K562 (cell line): ENCODE measurements around the gene TESK2. TPM values are rescaled to one million over a fixed set of nuclear protein-coding genes. Genes with fewer than 3 reads are reported as not detected.

ENCODE experiments used
- CBFB ChIP-seq: sonication (generic); formaldehyde crosslinking; IDR thresholded peaks from 2 replicates; pipeline ENCODE4 v1.4.0; 2020; ENCODE audit warnings: mild to moderate bottlenecking, missing genetic modification reagents
- EWSR1 ChIP-seq: fragments of 450-650 bp; IDR thresholded peaks from 2 replicates; pipeline ENCODE4 v1.6.1; 2018; ENCODE audit warnings: borderline replicate concordance, mild to moderate bottlenecking, low read depth, moderate library complexity; ENCODE audit not compliant: partially characterized antibody
- FOXP1 ChIP-seq: sonication (generic); formaldehyde crosslinking; IDR thresholded peaks from 2 replicates; pipeline ENCODE4 v1.8.0; 2022; ENCODE audit warnings: mild to moderate bottlenecking, missing genetic modification reagents
- HCFC1 ChIP-seq: IDR thresholded peaks from 2 replicates; pipeline ENCODE4 v1.6.1; 2012; ENCODE audit warnings: low read depth, low read length, improper control_type of control experiment
- MECOM ChIP-seq: fragments of 250-450 bp; sonication (Bioruptor Pico); IDR thresholded peaks from 2 replicates; pipeline ENCODE4 v1.8.0; 2022; ENCODE audit warnings: inconsistent platforms
- NFE2 ChIP-seq: IDR thresholded peaks from 2 replicates; pipeline ENCODE4 v1.6.1; 2014; ENCODE audit warnings: antibody characterized with exemption, low read depth
- PTTG1 ChIP-seq: fragments of 450-650 bp; IDR thresholded peaks from 2 replicates; pipeline ENCODE4 v1.6.1; 2016; ENCODE audit warnings: low read depth, mild to moderate bottlenecking, missing genetic modification characterization, missing compliant biosample characterization
- PURB ChIP-seq: sonication (generic); formaldehyde crosslinking; IDR thresholded peaks from 2 replicates; pipeline ENCODE4 v1.9.0; 2021; ENCODE audit warnings: low read depth, mild to moderate bottlenecking, missing genetic modification reagents
- SNIP1 ChIP-seq: fragments of 450-650 bp; IDR thresholded peaks from 2 replicates; pipeline ENCODE4 v1.7.1; 2017; ENCODE audit warnings: low read depth, mild to moderate bottlenecking
- ZFP91 ChIP-seq: sonication (generic); formaldehyde crosslinking; IDR thresholded peaks from 2 replicates; pipeline ENCODE4 v1.8.0; 2022; ENCODE audit warnings: mild to moderate bottlenecking, missing genetic modification reagents
- ZNF140 ChIP-seq: fragments of 250-450 bp; sonication (Bioruptor Pico); IDR thresholded peaks from 2 replicates; pipeline ENCODE4 v1.8.0; 2021; ENCODE audit warnings: moderate library complexity, mild to moderate bottlenecking, inconsistent platforms
- ZNF324 ChIP-seq: fragments of 250-450 bp; sonication (Bioruptor Pico); IDR thresholded peaks from 2 replicates; pipeline ENCODE4 v1.4.0; 2020; ENCODE audit warnings: mild to moderate bottlenecking
- ZNF584 ChIP-seq: fragments of 200-800 bp; sonication (Bioruptor generic); IDR thresholded peaks from 2 replicates; pipeline ENCODE4 v1.6.1; 2016; ENCODE audit warnings: low read depth, mild to moderate bottlenecking, missing genetic modification characterization, missing compliant biosample characterization
- polyA plus RNA-seq, 8 experiments: library from polyadenylated mRNA; depleted of rRNA in 4 of 8; stranded (reverse) in 5 of 8; unstranded in 3 of 8; fragments of >200 nt; fragmentation: Nextera tagmentation in 2 of 8; fragmentation: Illumina TruSeq in 1 of 8; extraction: Ambion mirVana in 2 of 8; extraction: Trizol in 1 of 8; gene quantifications; 2 replicates each; pipeline versions ENCODE4 v1.2.1 to v1.2.3, GENCODE V29; 2011 to 2014; ENCODE audit warnings: inconsistent platforms in 1 of 8, missing spikeins in 1 of 8
- total RNA-seq, 7 experiments: library from RNA; depleted of rRNA in 6 of 7; stranded (reverse); fragments of >200 nt in 6 of 7; fragmentation: Illumina TruSeq in 2 of 7; extraction: Trizol in 2 of 7; gene quantifications; 2 replicates each; pipeline versions ENCODE4 v1.2.1 to v1.2.3, GENCODE V29; 2011 to 2021; ENCODE audit warnings: low replicate concordance in 1 of 7
- TF ChIP-seq, protein P1 (sequence below): fragments of 450-650 bp; IDR thresholded peaks from 2 replicates; pipeline ENCODE4 v1.6.1; 2016; ENCODE audit warnings: mild to moderate bottlenecking

TESK2 gene
- total and polyA plus RNA-seq, 9 of the 15 experiments (the other 6 are each of a cell fraction or from before 2014, with no cell fraction given) = 1.6 to 5.3 (median 3.7) TPM

DNA sequence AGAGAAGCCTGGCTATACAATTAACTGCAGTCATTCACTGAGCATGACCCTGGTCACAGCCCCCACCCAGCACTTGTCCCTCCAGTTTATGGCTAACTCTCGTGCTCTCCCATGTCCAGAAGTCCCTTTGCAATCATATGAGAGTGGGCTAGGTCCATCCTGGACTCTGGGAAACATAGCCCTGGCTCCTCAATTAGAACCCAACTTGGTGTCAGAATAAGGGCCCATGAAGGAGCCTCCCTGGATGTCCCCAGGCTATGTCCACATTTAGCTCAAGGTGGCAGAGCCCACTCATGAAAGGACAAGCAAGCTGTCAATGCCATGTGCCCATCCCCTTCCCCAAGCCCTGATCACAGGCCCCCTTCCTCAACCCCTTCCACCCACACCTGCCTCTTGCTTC, 191.7 kb downstream of the TESK2 start (continued):
- no peak for TF ChIP-seq MECOM (CRISPR knock-in tag)
- TF ChIP-seq ZNF140 (CRISPR knock-in tag) = no peak
- no peak for TF ChIP-seq CBFB (CRISPR knock-in tag)
- no peak for TF ChIP-seq PTTG1 (tag)
- no peak for TF ChIP-seq SNIP1
- no peak for TF ChIP-seq EWSR1
- no peak for TF ChIP-seq NFE2
- TF ChIP-seq FOXP1 (CRISPR knock-in tag) = no peak
- TF ChIP-seq ZNF324 (CRISPR knock-in tag) = no peak
- TF ChIP-seq ZFP91 = no peak
- TF ChIP-seq ZNF584 = no peak
- no peak for TF ChIP-seq PURB (CRISPR knock-in tag)
- TF ChIP-seq, protein P1, sequence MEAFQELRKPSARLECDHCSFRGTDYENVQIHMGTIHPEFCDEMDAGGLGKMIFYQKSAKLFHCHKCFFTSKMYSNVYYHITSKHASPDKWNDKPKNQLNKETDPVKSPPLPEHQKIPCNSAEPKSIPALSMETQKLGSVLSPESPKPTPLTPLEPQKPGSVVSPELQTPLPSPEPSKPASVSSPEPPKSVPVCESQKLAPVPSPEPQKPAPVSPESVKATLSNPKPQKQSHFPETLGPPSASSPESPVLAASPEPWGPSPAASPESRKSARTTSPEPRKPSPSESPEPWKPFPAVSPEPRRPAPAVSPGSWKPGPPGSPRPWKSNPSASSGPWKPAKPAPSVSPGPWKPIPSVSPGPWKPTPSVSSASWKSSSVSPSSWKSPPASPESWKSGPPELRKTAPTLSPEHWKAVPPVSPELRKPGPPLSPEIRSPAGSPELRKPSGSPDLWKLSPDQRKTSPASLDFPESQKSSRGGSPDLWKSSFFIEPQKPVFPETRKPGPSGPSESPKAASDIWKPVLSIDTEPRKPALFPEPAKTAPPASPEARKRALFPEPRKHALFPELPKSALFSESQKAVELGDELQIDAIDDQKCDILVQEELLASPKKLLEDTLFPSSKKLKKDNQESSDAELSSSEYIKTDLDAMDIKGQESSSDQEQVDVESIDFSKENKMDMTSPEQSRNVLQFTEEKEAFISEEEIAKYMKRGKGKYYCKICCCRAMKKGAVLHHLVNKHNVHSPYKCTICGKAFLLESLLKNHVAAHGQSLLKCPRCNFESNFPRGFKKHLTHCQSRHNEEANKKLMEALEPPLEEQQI = no peak
- TF ChIP-seq HCFC1 = no peak
- TF ChIP-seq, all 486 proteins: peak for 0
